ENCODE data around the gene SYPL2.

Gene SYPL2

GRCh38 chr1:109493805-109494539, 27.6 kb downstream of the SYPL2 start, which contains the start of gene CYB561D1:
Gene CYB561D1, plus strand, starts transcription at chr1:109494094. Its CDS starts 46 bp downstream, at chr1:109494140.
- FAIRE-seq: no peak

GRCh38 chr1:109495738-109496137, 29.4 kb downstream of the SYPL2 start:
- no peak for FAIRE-seq

DNA sequence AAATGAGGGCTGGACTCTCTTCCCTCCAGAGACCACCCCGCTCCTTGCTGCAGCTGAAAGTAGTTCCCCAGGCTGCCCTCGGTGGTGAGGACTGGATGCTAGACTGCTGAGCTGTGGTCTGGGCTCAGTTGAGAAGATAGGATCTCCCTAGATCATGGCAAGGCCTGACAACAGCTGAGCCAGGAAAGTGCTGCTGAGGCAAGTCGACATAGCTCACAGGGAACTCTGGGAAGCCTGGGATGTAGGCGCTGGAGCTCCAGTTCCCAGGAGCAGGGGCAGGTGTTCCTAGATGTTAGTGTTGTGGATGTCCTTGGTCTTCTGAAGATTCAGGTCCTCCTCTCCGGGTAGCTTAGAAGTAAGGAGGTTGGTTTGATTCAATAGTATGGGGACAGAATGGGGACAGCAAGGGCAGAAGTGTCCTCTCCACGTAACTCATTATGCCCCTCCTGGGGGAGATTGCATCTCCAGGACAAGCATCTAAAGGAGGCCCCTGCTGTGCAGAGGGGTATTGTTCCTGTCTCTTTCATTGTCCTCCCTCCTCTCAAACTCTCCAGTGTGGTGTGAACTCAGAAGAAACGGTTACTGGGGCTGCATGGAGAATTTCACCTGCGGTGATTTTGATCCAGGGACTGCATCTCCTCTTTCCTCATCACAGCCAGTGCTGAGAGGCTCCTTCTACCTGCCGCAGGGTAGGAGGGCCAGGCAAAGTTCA, 31.3 kb downstream of the SYPL2 start:
- no peak for FAIRE-seq

- no peak for FAIRE-seq
Observed at GRCh38 chr1:109498161-109498801, 31.9 kb downstream of the SYPL2 start.

DNA sequence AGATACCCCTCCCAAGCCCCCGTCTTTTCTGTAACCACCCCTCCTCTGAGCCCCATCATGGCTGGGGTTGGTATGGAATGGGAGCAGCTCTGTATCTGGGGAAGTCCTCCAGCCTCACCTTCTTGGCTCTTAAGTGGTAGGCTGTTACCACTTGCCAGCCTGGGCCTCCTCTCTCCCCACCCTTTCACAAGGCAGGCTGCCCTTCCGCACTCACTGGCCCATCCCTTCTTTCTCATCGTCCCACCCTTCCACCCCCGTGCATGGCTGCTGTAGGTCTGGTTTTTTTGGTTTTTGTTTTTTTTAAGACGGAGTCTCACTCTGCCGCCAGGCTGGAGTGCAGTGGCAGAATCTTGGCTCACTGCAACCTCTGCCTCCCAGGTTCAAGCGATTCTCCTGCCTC, 32.7 kb downstream of the SYPL2 start:
- no peak for FAIRE-seq

DNA sequence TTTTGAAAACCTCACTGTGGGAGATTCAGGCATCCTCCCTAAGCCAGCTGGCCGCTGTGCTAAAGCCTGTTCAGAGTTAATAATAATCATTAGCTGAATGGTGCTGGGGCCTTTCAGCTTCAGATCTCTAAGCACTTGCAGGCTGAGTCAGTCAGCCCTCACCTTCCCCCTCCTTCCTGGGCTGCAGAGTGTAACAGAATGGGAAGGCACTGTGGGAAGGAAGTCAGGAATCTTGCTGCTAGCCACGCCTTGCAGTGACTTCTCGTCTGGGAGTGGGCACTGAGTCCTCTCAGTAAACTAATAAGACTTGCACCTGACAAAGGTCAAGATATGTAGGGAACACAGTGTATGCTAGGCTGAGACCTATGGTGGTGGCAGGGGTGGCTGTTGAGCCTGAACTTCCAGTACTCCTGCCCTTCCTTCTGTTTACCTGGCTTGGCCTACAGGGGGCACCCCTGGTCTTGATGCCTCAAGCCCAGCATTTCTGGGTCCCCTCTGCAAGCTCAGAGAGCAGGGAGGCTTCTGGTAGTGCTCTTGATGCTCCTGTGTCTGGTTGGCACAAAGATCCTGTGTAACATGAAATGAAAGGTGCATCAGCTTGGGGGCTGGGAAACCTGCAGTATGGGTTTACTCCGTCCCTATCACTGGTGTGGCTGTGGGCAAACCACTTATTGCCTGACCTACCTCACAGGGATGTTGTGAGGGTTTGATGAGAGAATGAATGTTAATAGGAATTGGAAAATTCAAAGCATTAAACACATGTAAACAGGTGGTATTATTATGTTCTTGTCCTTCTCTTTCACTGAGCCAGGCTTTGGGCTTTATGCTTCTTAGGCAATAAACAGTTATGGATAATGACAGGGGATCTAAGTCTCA, 33.6 kb downstream of the SYPL2 start:
- FAIRE-seq: no peak

DNA sequence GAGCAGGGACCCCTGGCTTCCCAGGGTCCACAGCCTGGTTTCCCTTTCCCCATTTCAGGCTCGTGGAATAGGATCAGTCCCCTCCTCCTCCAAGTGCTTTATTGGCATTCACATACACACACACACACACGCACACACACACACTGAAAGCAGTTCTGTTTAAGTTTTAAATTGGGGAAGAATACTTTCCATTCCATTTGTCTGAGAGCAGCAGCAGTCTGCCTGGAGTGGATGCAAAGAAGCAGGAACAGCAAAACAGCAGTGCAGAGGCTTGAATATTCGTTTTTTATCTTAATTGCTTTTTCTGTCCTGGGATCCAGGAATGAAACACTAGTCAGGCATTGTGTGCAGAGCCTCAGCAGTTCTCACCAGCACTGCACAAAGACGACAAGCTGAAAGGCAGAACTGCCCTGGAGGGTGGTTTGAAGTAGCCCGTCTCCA, 34.6 kb downstream of the SYPL2 start:
- no peak for FAIRE-seq

GRCh38 chr1:109501644-109502363, 35.5 kb downstream of the SYPL2 start:
- no peak for FAIRE-seq

DNA sequence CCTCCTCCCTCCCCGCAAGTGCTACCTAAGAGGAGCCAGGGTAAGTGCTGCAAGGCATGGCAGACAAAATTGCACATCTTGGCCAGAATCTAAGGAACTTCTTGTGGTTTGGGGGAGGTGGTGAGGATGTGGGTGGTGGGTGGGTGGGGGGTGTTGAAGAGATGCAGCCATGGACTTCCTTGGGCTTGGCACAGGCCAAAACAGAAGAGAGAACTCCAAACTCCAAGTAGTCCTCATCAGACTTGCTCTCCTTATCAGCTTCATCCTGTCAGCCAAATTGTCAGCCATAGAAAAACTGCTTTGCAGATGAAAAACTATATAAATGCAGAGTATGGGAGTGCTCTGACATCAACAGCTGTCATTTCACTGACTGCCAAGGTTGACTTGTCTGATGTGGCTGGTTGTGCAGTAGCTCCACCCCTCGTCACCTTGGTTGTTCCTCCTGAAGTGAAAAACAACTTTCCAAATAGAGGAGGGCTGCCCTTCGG, 36.1 kb downstream of the SYPL2 start:
- FAIRE-seq: no peak

- FAIRE-seq: no peak
Observed at GRCh38 chr1:109503935-109504334, 37.6 kb downstream of the SYPL2 start.

GRCh38 chr1:109504974-109505373, 38.6 kb downstream of the SYPL2 start:
- FAIRE-seq: no peak

GRCh38 chr1:109508001-109508872, 41.9 kb downstream of the SYPL2 start:
- FAIRE-seq: no peak

DNA sequence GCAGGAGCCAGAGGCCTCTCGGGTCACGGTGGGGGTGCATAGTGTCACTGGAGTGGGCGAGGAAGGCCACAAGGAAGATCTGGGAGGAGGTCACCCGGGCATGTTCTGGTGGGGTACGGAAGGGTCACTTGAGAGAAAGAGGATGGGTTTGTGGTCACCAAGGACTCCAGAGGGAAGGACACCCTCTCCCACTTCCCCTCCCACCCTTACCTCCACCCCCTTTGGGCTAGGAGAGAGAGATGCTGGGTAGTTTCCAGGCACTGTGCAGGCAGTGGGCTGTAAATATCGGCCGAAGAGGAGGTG, 42.5 kb downstream of the SYPL2 start:
- FAIRE-seq: no peak

- FAIRE-seq: no peak
Observed at GRCh38 chr1:109509176-109510134, 43.1 kb downstream of the SYPL2 start, which contains the start of gene AMIGO1. Gene AMIGO1, minus strand, starts transcription at chr1:109509727. Its CDS starts 815 bp downstream, at chr1:109508912.

GRCh38 chr1:109513110-109513710, 46.9 kb downstream of the SYPL2 start:
- no peak for FAIRE-seq

DNA sequence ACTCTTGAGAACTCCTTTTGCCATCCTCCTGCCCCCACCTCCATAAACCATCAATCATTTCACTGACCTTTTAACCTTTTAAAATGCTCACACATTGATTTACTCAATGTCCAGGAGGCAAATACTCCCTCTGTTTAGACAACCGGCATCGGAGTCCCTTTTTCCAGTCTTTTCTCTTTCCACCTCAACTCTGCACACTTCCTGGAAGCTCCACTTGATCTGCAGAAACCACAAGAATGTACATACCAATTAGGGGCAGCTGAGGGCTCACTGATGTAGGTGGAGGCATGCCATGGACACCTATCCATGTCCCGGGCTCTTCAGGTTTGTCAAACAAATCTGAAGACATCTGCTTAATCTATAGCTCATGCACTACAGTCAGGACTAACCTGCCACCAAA, 48.5 kb downstream of the SYPL2 start:
- no peak for FAIRE-seq

DNA sequence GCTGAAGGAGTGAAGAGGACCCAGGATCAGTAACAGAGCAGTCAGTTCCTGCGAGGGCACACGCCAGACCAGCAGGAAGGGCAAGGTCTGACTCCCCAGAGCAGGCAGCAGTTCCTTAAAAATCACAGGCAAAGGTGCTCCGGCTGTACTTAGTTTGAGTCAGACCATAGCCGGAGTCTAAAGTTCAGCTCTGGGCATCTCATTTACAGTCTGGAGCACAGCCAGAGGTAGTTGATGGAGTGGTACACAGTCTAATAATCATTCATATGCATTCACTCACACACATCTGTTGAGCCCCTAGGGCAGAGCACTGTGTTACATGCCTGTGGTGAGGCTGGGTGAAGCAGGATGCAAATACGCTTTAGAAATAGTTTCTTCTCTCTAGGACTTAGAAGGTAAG, 50.5 kb downstream of the SYPL2 start:
- FAIRE-seq: no peak

DNA sequence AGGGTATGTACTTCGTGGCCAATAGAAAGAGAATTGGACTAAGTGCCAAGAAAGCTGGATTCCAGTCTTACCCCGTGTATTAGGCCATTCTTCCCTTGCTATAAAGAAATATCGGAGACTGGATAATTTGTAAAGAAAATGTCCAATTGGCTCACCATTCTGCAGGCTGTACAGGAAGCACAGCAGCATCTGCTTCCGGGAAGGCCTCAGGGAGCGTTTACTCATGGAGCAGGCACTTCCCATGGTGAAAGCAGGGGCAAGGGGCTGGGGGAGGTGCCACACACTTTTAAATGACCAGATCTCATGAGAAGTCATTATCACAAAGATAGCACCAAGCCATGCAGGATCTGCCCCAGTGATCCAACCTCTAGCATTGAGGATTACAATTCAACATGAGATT, 51.0 kb downstream of the SYPL2 start:
- FAIRE-seq: no peak
